ENCODE results near the gene DCLRE1C.

The DCLRE1C gene

DNA sequence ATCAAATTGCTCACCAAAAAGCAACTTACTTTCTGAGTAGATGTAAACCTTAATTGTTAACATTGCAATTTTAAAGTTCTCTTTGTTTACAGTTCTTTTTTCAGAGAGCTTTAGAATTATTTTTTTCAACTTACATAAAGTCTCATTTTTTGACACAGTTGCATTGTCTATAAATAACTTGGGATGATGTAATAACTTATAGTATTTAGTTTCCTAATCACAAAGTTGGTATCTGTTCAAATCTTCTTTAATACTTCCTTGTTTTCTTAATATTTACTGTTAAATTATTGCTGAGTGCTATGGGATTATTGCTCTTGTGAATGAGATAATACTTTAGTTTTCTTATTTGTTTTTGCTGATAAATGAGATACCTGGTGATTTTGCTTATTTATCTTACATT, 94.1 kb downstream of the DCLRE1C start:
- Histone ChIP-seq H2AFZ (no peak overlapping the region), H3K4me1 (no peaks in the 10 kb centered on the region), H3K4me2 (ENCODE audit: low read length) (no peak overlapping the region), H3K4me3 (ENCODE audit: low read depth, low read length) (no peak overlapping the region), H3K27me3 (ENCODE audit: control insufficient read depth, insufficient read depth, low read length) (no peaks in the 10 kb centered on the region), H3K36me3 (ENCODE audit: control insufficient read depth, insufficient read depth, low read length) (no peaks in the 10 kb centered on the region), H3K27ac (no peak overlapping the region), H3K9ac (no peak overlapping the region), H3K9me3 (ENCODE audit: control insufficient read depth, low read length) (no peaks in the 10 kb centered on the region), H3K79me2 (peaks cover 2% of the 10 kb centered on the region)
- TF ChIP-seq, protein P1, sequence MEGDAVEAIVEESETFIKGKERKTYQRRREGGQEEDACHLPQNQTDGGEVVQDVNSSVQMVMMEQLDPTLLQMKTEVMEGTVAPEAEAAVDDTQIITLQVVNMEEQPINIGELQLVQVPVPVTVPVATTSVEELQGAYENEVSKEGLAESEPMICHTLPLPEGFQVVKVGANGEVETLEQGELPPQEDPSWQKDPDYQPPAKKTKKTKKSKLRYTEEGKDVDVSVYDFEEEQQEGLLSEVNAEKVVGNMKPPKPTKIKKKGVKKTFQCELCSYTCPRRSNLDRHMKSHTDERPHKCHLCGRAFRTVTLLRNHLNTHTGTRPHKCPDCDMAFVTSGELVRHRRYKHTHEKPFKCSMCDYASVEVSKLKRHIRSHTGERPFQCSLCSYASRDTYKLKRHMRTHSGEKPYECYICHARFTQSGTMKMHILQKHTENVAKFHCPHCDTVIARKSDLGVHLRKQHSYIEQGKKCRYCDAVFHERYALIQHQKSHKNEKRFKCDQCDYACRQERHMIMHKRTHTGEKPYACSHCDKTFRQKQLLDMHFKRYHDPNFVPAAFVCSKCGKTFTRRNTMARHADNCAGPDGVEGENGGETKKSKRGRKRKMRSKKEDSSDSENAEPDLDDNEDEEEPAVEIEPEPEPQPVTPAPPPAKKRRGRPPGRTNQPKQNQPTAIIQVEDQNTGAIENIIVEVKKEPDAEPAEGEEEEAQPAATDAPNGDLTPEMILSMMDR (IDR thresholded peaks at IDR 0.05): no peak

- Histone ChIP-seq H3K4me1 (no peaks in the 10 kb centered on the region), H3K36me3 (ENCODE audit: control insufficient read depth, insufficient read depth, low read length) (no peaks in the 10 kb centered on the region), H3K79me2 (peaks cover 2% of the 10 kb centered on the region), H3K4me3 (ENCODE audit: low read depth, low read length) (no peak overlapping the region), H3K27ac (no peak overlapping the region), H3K4me2 (ENCODE audit: low read length) (no peak overlapping the region), H2AFZ (no peak overlapping the region), H3K9ac (no peak overlapping the region), H3K27me3 (ENCODE audit: control insufficient read depth, insufficient read depth, low read length) (no peaks in the 10 kb centered on the region), H3K9me3 (ENCODE audit: control insufficient read depth, low read length) (no peaks in the 10 kb centered on the region)
- TF ChIP-seq, protein P1 (IDR thresholded peaks at IDR 0.05): no peak
These were observed 94.9 kb downstream of the DCLRE1C start for GRCh38 chr10:14859043-14859442.

- no peak overlapping the region for H3K27ac ChIP-seq
- H3K4me1 ChIP-seq: no peaks in the 10 kb centered on the region
- H3K4me2 ChIP-seq (ENCODE audit: low read length): no peak overlapping the region
- no peak overlapping the region for H3K4me3 ChIP-seq (ENCODE audit: low read depth, low read length)
- H3K9ac ChIP-seq: no peak overlapping the region
- TF ChIP-seq, protein P1 (IDR thresholded peaks at IDR 0.05): no peak
- H3K9me3 ChIP-seq (ENCODE audit: control insufficient read depth, low read length): no peaks in the 10 kb centered on the region
- peaks cover 2% of the 10 kb centered on the region for H3K79me2 ChIP-seq
- no peaks in the 10 kb centered on the region for H3K36me3 ChIP-seq (ENCODE audit: control insufficient read depth, insufficient read depth, low read length)
- H2AFZ ChIP-seq: no peak overlapping the region
- H3K27me3 ChIP-seq (ENCODE audit: control insufficient read depth, insufficient read depth, low read length): no peaks in the 10 kb centered on the region
These were observed 95.4 kb downstream of the DCLRE1C start for GRCh38 chr10:14858338-14858960.

DNA sequence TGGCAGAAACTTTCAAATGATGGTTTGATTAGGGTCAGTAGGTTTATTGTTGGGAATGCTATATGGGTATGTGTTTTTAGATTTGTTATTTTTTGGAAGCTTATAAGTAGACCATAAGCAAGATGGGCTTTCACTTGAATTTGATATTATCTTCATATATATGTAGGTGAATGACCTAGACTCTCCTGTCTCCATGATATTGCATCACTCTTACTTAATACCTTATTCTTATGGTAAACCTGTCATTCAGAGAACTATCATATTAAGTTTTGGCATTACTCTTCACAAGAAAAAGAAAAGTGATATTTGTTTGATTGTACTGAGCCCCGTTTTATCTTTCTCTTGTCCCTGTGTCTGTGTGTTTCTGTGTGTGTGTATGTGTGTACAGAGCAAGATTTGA, 98.4 kb downstream of the DCLRE1C start:
- Histone ChIP-seq H3K4me2 (ENCODE audit: low read length) (no peak overlapping the region), H2AFZ (no peak overlapping the region), H3K9me3 (ENCODE audit: control insufficient read depth, low read length) (no peaks in the 10 kb centered on the region), H3K4me3 (ENCODE audit: low read depth, low read length) (no peak overlapping the region), H3K9ac (no peak overlapping the region), H3K36me3 (ENCODE audit: control insufficient read depth, insufficient read depth, low read length) (no peaks in the 10 kb centered on the region), H3K79me2 (peaks cover 2% of the 10 kb centered on the region), H3K27ac (no peak overlapping the region), H3K27me3 (ENCODE audit: control insufficient read depth, insufficient read depth, low read length) (no peaks in the 10 kb centered on the region), H3K4me1 (no peaks in the 10 kb centered on the region)
- TF ChIP-seq, protein P1 (IDR thresholded peaks at IDR 0.05): no peak

GRCh38 chr10:14852236-14852635, 101.7 kb downstream of the DCLRE1C start:
- Histone ChIP-seq H3K27me3 (ENCODE audit: control insufficient read depth, insufficient read depth, low read length) (no peaks in the 10 kb centered on the region), H3K4me2 (ENCODE audit: low read length) (peak overlapping the region; percentile 25), H3K4me3 (ENCODE audit: low read depth, low read length) (peak overlapping the region; percentile 23), H3K4me1 (peaks cover 2% of the 10 kb centered on the region), H3K36me3 (ENCODE audit: control insufficient read depth, insufficient read depth, low read length) (no peaks in the 10 kb centered on the region), H3K27ac (peak overlapping the region; percentile 16), H3K79me2 (no peaks in the 10 kb centered on the region), H2AFZ (peak overlapping the region; percentile 2), H3K9ac (no peak overlapping the region), H3K9me3 (ENCODE audit: control insufficient read depth, low read length) (no peaks in the 10 kb centered on the region)
- TF ChIP-seq, protein P1 (IDR thresholded peaks at IDR 0.05): no peak
